Raji (cell line): Measurements from ENCODE around the gene KIF2A.

Experiments used
- POLR2A ChIP-seq: IDR thresholded peaks from 2 replicates; pipeline ENCODE4 v1.6.1; 2011; ENCODE audit warnings: low read depth, low read length, control low read depth; ENCODE audit not compliant: insufficient read depth

The KIF2A gene

DNA sequence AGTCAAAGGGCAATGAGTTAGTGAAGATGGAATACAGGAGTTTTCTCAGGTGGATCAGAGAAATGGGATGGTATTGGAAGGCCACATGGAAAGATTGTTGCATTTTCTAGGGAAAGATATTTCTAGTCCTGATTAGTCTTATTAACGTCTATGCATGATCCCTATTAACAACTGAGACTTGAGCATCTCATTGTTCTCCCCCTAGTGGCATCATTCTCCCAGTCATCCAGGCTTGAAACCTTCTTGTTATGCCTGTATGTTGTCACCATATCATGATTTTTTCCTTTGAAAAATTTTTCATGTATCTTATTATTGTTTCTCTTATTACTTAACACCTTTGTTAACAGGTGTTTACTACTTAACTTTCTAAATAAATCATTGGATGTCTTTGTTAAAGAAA is 34.4 kb downstream of the KIF2A start:
- TF ChIP-seq POLR2A, result no peak

GRCh38 chr5:62340979-62341378 is 35.0 kb downstream of the KIF2A start:
- TF ChIP-seq POLR2A, result no peak

- no peak for TF ChIP-seq POLR2A
Observed at GRCh38 chr5:62341783-62342475, 35.9 kb downstream of the KIF2A start.

DNA sequence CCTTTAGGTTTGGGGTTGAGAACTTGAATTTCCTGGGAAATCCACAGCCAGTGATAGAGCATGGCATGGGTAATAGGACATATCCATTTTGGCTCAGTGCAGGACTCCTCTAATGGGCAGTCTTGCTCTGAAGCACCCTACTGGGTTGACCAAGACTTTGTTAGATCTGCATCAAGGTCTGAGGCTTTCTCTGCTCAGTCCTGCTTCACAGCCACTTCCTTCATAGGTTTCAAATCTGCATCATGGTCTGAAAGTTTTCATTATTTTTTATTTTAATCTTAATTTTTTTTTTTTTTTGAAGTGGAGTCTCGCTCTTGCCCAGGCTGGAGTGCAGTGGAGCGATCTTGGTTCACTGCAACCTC is 36.5 kb downstream of the KIF2A start:
- no peak for TF ChIP-seq POLR2A

DNA sequence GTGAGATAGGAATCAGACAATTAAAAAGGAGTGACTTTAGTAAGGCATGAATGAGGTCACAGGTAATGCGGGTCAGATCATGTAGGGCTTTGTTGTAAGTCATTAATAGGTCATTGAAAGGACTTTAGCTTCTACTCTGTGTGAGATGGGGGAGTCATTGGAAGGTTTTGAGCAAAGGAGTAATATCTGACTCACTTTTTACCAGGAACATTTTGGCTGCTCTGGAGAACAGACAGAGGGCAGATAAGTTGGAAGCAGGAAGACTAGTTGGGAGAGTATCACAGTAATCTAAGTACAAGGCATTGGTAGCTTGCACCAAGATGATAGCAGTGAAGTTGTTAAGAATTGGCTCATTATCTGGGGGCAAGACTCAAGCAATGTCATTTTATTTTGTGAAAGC is 37.4 kb downstream of the KIF2A start:
- TF ChIP-seq POLR2A, result no peak

GRCh38 chr5:62346748-62347147 is 40.7 kb downstream of the KIF2A start:
- TF ChIP-seq POLR2A, result no peak

DNA sequence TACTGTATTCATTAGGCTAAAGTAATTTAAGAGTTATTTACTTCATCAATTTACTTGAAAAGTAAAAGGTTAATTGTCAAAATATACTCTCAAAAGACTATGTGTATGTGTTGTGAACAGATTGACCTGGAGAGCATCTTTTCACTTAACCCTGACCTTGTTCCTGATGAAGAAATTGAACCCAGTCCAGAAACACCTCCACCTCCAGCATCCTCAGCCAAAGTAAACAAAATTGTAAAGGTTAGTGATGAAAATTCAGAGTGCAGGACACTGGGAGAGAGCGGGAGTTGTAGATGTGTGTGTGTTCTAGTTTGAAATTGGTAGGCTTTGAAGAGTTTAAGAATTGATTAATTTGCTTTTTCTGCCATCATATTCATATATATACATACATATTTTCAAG is 41.9 kb downstream of the KIF2A start:
- TF ChIP-seq POLR2A, result no peak

- no peak for TF ChIP-seq POLR2A
Observed at GRCh38 chr5:62348723-62349481, 42.9 kb downstream of the KIF2A start.

GRCh38 chr5:62354028-62354874 is 48.2 kb downstream of the KIF2A start:
- no peak for TF ChIP-seq POLR2A

DNA sequence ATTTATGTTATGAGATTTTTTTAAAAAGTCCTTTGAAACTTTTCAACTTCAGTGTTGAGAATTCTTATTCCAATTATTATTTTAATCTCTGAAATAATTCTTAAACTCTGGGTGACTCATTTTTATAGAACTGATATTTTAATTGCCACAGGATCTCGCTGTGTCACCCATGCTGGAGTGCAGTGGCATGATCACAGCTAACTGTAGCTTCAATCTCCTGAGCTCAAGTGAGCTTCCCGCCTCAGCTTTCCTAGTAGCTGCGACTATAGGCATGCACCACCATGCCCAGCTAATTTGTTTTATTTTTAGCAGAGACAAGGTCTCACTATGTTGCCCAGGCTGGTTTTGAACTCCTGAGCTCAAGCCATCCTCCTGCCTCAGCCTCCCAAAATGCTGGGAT is 56.7 kb downstream of the KIF2A start:
- TF ChIP-seq POLR2A, result no peak

DNA sequence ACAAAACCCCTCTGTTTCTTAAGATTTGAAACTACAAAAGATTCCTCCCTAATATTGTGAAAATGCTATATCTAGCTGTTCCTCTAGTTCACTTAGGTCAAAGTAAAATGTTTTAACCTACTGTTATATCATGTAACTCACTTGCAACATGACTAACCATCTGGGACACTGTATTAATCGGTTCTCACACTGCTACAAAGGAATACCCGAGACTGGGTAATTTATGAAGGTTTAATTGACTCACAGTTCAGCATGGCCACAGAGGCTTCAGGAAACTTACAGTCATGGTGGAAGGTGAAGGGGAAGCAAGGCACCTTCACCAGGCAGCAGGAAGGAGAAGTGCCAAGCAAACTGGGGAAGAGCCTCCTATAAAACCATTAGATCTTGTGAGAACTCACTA is 63.0 kb downstream of the KIF2A start:
- no peak for TF ChIP-seq POLR2A

- no peak for TF ChIP-seq POLR2A
Observed at GRCh38 chr5:62371409-62371808, 65.4 kb downstream of the KIF2A start.

DNA sequence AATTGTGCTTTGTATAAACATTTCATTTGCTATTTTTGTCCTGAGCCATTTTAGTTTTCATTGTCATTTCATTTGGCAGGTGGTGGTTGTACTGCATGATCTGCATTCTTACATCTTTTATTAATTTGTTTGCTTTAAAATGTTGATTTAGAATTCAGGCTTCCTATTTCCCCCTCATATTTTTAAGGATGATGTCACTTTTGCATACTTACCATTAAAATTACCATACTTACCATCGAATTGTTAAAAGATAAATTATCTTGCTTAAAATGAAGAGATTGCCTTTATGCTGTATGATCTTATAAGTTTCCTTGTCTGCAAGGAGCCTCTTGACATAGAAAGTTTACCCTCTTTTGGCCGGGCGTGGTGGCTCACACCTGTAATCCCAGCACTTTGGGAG is 66.6 kb downstream of the KIF2A start:
- TF ChIP-seq POLR2A, result no peak

GRCh38 chr5:62373382-62373781 is 67.4 kb downstream of the KIF2A start:
- TF ChIP-seq POLR2A, result no peak

DNA sequence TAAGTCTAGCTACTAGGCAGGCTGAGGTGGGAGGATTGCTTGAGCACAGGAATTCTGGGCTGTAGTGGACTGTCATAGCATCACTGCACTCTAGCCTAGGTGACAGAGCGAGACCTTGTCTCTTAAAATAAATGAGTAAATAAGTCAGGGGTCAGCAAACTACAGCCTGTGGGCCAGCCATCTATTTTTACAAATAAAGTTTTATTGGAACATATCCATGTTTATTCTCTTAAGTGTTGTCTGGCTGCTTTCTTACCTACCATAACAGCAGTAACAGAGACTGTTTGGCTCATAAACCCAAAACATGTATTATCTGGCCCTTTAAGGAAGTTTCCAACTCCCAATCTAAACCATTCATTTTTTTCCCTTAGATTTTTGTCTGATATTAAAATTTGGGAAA is 68.1 kb downstream of the KIF2A start:
- TF ChIP-seq POLR2A, result no peak

GRCh38 chr5:62375627-62376026 is 69.6 kb downstream of the KIF2A start:
- no peak for TF ChIP-seq POLR2A
